Heart left ventricle (tissue), 16 donors: ENCODE results near the gene ARHGAP10. TPM values are rescaled to one million over a fixed set of nuclear protein-coding genes. Genes with fewer than 3 reads are reported as not detected.
A peak's percentile ranks its signal among the peaks of the same experiment; 100 is the strongest.
"Not testable (repeated sequence)": the region's sequence is repeated elsewhere in the genome, so short reads cannot be mapped to it uniquely, and the experiment has no call there.

ENCODE experiments used
- ATAC-seq, 4 donors: fragments of 200-7000 bp; cut with Tn5 transposase; one replicate each; pipeline ENCODE4 v1.9.1; 2020 to 2022; ENCODE audit warnings: moderate library complexity in 4 of 4, mild to moderate bottlenecking in 3 of 4, moderate number of reproducible peaks in 1 of 4
- DNase-seq, 5 donors: peaks; one replicate each; pipeline ENCODE4 v3.0.0-alpha.2; 2020
- H3K27ac ChIP-seq, 12 donors: fragments of 200-600 bp; sonication (generic) in 4 of 12; one replicate each; pipeline versions ENCODE4 v1.5.0 to v1.8.0; 2016 to 2022; ENCODE audit warnings: mild to moderate bottlenecking in 2 of 12
- H3K27me3 ChIP-seq, 9 donors: fragments of 200-600 bp; sonication (generic) in 2 of 9; one replicate each; pipeline versions ENCODE4 v1.5.1 to v1.8.0; 2016 to 2022; ENCODE audit warnings: mild to moderate bottlenecking in 3 of 9
- H3K36me3 ChIP-seq, 9 donors: fragments of 200-600 bp; sonication (generic) in 2 of 9; one replicate each; pipeline versions ENCODE4 v1.5.0 to v1.8.0; 2018 to 2022; ENCODE audit warnings: mild to moderate bottlenecking in 2 of 9
- H3K4me1 ChIP-seq, 12 donors: fragments of 200-600 bp; sonication (generic) in 4 of 12; one replicate each; pipeline versions ENCODE4 v1.5.0 to v1.8.0; 2016 to 2022; ENCODE audit warnings: mild to moderate bottlenecking in 3 of 12
- H3K4me3 ChIP-seq, 12 donors: fragments of 200-600 bp; sonication (generic) in 4 of 12; one replicate each; pipeline versions ENCODE4 v1.5.0 to v1.8.0; 2017 to 2022; ENCODE audit warnings: mild to moderate bottlenecking in 9 of 12, moderate library complexity in 4 of 12
- H3K9me3 ChIP-seq, 12 donors: fragments of 200-600 bp; sonication (generic) in 4 of 12; one replicate each; pipeline versions ENCODE4 v1.5.0 to v1.8.0; 2016 to 2022; ENCODE audit warnings: mild to moderate bottlenecking in 1 of 12
- CTCF ChIP-seq, 12 donors: fragments of 200-600 bp; sonication (generic) in 4 of 12; IDR thresholded peaks; one replicate each; pipeline versions ENCODE4 v1.5.0 to v1.8.0; 2018 to 2022; ENCODE audit warnings: antibody characterized with exemption in 12 of 12, mild to moderate bottlenecking in 5 of 12
- POLR2A ChIP-seq, 2 donors: fragments of 450-650 bp; IDR thresholded peaks; one replicate each; pipeline ENCODE4 v1.6.1; 2017; ENCODE audit warnings: antibody characterized with exemption in 2 of 2, mild to moderate bottlenecking in 2 of 2, moderate library complexity in 2 of 2
- WGBS, 4 donors: extraction: QIAGEN DNeasy Blood & Tissue Kit in 2 of 4; methylation state at CpG; one replicate each; pipeline versions ENCODE4 v1.1.5 to v1.1.7; 2013 to 2018; 5-methylcytosine and 5-hydroxymethylcytosine counted together
- intact Hi-C, 10 donors: fragments of 100-400 bp; cut with DNase I; formaldehyde crosslinking; loops; one replicate each; pipeline versions ENCODE4 v1.11.1 to v1.14.2; 2022
- polyA plus RNA-seq, 2 donors: library from polyadenylated mRNA; stranded (reverse); fragments of 200-250 nt; gene quantifications; one replicate each; pipeline ENCODE4 v1.2.3, GENCODE V29; 2013
- total RNA-seq, 9 donors: library from RNA; depleted of rRNA in 2 of 9; stranded (reverse); fragments of >200 nt in 2 of 9; fragmentation: NEBNext Ultra II Directional in 3 of 9; extraction: Animal tissue kit (Norgen Biotek cat#: 25700) in 3 of 9; gene quantifications; one replicate each; pipeline versions ENCODE4 v1.1.0 to v1.2.4, GENCODE V29; 2016 to 2023
- donor health status: ischemic (EF 13 %, LVEDD 7.1; RV severe dilation, severe dysfunction).
- donor health status: healthy with polysubstance abuse.
- donor health status: DM: no; HTN: yes; CAD: no.
- donor health status: DM: no; HTN: no; CAD: no.
- donor health status: ischemic (EF 25% LVEDD 6.9; RV normal size, moderate dysfunction).
- donor health status: ischemic (EF 25% LVEDD 5.7; RV mildly dilated, moderate dysfunction).
- donor health status: healthy.
- donor health status: DM: yes; HTN: yes; CAD: no.
- donor health status: ischemic (EF 35%, LVEDD 5.7; RV mildly dilated, moderate dysfunction).
- donor health status: nonischemic (EF 11% LVEDD 7.7; RV severe dilation, severe dysfunction).
- donor health status: DM: yes; HTN: yes; CAD: no.
- donor health status: PGD.
- donor health status: ischemic (EF 29% LVEDD 5.4; RV normal size, mild dysfunction).
- donor health status: nonischemic (EF 23%, LVEDD 6.1; RV moderate dilation, normal function).

Gene ARHGAP10
- total and polyA plus RNA-seq, 11 donors, result 30.6 to 73.7 (median 51.7) TPM

GRCh38 chr4:148079961-148080360 is 348.1 kb downstream of the ARHGAP10 start:
- H3K36me3 ChIP-seq, result peaks cover 0 to 70% (median 44%) of the 10 kb centered on the region in 9 donors
- no peak for TF ChIP-seq POLR2A (IDR thresholded peaks at IDR 0.05)

GRCh38 chr4:148081267-148081666 is 349.4 kb downstream of the ARHGAP10 start:
- ATAC-seq (no peak), DNase-seq (no peak)
- intact Hi-C loops, result no loop called here
- TF ChIP-seq POLR2A (IDR thresholded peaks at IDR 0.05) (no peak), CTCF (IDR thresholded peaks at IDR 0.05) (no peak)
- Histone ChIP-seq H3K36me3 (peaks cover 0 to 57% (median 32%) of the 10 kb centered on the region in 9 donors), H3K27ac (no peak overlapping the region), H3K9me3 (peaks cover 0 to 5% (median 0%) of the 10 kb centered on the region in 12 donors), H3K4me1 (peaks cover 0 to 20% (median 0%) of the 10 kb centered on the region in 12 donors), H3K27me3 (no peaks in the 10 kb centered on the region), H3K4me3 (no peak overlapping the region)
- 96 to 97% (median 97%) methylated on average over 9 to 12 of the region's 12 CpGs for WGBS, 4 donors

More at GRCh38 chr4:148079961-148080360, 348.1 kb downstream of the ARHGAP10 start:
- Histone ChIP-seq H3K4me3 (no peak overlapping the region), H3K27ac (no peak overlapping the region), H3K4me1 (peaks cover 0 to 20% (median 0%) of the 10 kb centered on the region in 12 donors), H3K9me3 (peaks cover 0 to 13% (median 0%) of the 10 kb centered on the region in 12 donors), H3K27me3 (no peaks in the 10 kb centered on the region)
- DNase-seq, result no peak
- 53 to 66% (median 61%) methylated on average over 7 of the region's 7 CpGs for WGBS, 4 donors
- ATAC-seq, result no peak
- intact Hi-C loops, result no loop called here

GRCh38 chr4:148081745-148082144 is 349.9 kb downstream of the ARHGAP10 start:
- ATAC-seq, result peak in 2 of 4 donors; percentile 18 to 36

GRCh38 chr4:148083073-148083472 is 351.2 kb downstream of the ARHGAP10 start:
- DNase-seq, H3K27ac ChIP-seq, H3K27me3 ChIP-seq, H3K9me3 ChIP-seq, H3K4me1 ChIP-seq, ATAC-seq, intact Hi-C loops, H3K4me3 ChIP-seq: not testable (repeated sequence)
- 77 to 98% (median 94%) methylated on average over 4 of the region's 4 CpGs for WGBS, 4 donors
- H3K36me3 ChIP-seq, result peaks cover 0 to 40% (median 32%) of the 10 kb centered on the region in 9 donors

More at GRCh38 chr4:148081745-148082144, 349.9 kb downstream of the ARHGAP10 start:
- intact Hi-C loops, result no loop called here
- Histone ChIP-seq H3K36me3 (peaks cover 0 to 53% (median 32%) of the 10 kb centered on the region in 9 donors), H3K4me1 (peaks cover 0 to 19% (median 0%) of the 10 kb centered on the region in 12 donors), H3K27me3 (no peaks in the 10 kb centered on the region), H3K27ac (no peak overlapping the region), H3K9me3 (peaks cover 0 to 4% (median 0%) of the 10 kb centered on the region in 12 donors), H3K4me3 (no peak overlapping the region)
- 94 to 98% (median 97%) methylated on average over 2 to 3 of the region's 3 CpGs for WGBS, 4 donors
- TF ChIP-seq POLR2A (IDR thresholded peaks at IDR 0.05), result no peak
- DNase-seq, result no peak

GRCh38 chr4:148089624-148090023 is 357.7 kb downstream of the ARHGAP10 start:
- H3K4me3 ChIP-seq, result no peak overlapping the region
- intact Hi-C loops, result no loop called here
- TF ChIP-seq POLR2A (IDR thresholded peaks at IDR 0.05), result no peak
- no peak for TF ChIP-seq CTCF (IDR thresholded peaks at IDR 0.05)
- H3K36me3 ChIP-seq, result no peaks in the 10 kb centered on the region
- DNase-seq, result no peak
- peaks cover 0 to 36% (median 6%) of the 10 kb centered on the region in 12 donors for H3K4me1 ChIP-seq
- ATAC-seq, result no peak
- H3K27me3 ChIP-seq, result no peaks in the 10 kb centered on the region
- H3K27ac ChIP-seq, result no peak overlapping the region
- 92 to 96% (median 93%) methylated on average over 6 of the region's 6 CpGs for WGBS, 4 donors
- H3K9me3 ChIP-seq, result no peaks in the 10 kb centered on the region

GRCh38 chr4:148090029-148090428 is 358.1 kb downstream of the ARHGAP10 start:
- H3K36me3 ChIP-seq, result no peaks in the 10 kb centered on the region
- ATAC-seq, result no peak
- DNase-seq, result no peak
- H3K27ac ChIP-seq, result no peak overlapping the region
- H3K4me1 ChIP-seq, result peaks cover 0 to 40% (median 6%) of the 10 kb centered on the region in 12 donors
- no peaks in the 10 kb centered on the region for H3K27me3 ChIP-seq
- 89 to 95% (median 92%) methylated on average over 6 of the region's 6 CpGs for WGBS, 4 donors
- intact Hi-C loops, result no loop called here
- no peak overlapping the region for H3K4me3 ChIP-seq
- no peaks in the 10 kb centered on the region for H3K9me3 ChIP-seq
- no peak for TF ChIP-seq POLR2A (IDR thresholded peaks at IDR 0.05)
- no peak for TF ChIP-seq CTCF (IDR thresholded peaks at IDR 0.05)
